Right lobe of liver (tissue), 4 donors: ENCODE results near the gene PDE9A.

Experiments used
- CTCF ChIP-seq, 4 donors: fragments of 200-600 bp in 3 of 4; fragments of 450-650 bp in 1 of 4; IDR thresholded peaks; one replicate each; pipeline versions ENCODE4 v1.5.1 to v1.8.0; 2016 to 2022; ENCODE audit warnings: antibody characterized with exemption in 4 of 4, mild to moderate bottlenecking in 2 of 4
- POLR2A ChIP-seq: fragments of 450-650 bp; IDR thresholded peaks from one replicate; pipeline ENCODE4 v1.6.1; 2017; ENCODE audit warnings: antibody characterized with exemption, mild to moderate bottlenecking
- donor health status: DM: no; HTN: no; CAD: no.
- donor health status: DM: no; HTN: no; CAD: no.
- donor health status: DM: no; HTN: yes; CAD: no.

- no peak for TF ChIP-seq CTCF (IDR thresholded peaks at IDR 0.05)
- TF ChIP-seq POLR2A, result no peak
These were observed 37.5 kb upstream of the PDE9A start for GRCh38 chr21:42615924-42616323.
